ENCODE measurements around the gene TRIM29. TPM values are rescaled to one million over a fixed set of nuclear protein-coding genes. Genes with fewer than 3 reads are reported as not detected.

TRIM29 gene
- total and polyA plus RNA-seq, 7 experiments from 2014 or later = not detected

- H3K27me3 Mint-ChIP-seq = peaks cover 51 to 59% (median 53%) of the 10 kb centered on the region in 5 donors
- peaks cover 0 to 1% (median 0%) of the 10 kb centered on the region in 5 donors for H3K36me3 Mint-ChIP-seq
- ATAC-seq = peak; percentile 68
- no peaks in the 10 kb centered on the region for H3K9me3 Mint-ChIP-seq
- POLR2A ChIA-PET = no interaction called here
- H3K4me1 ChIP-seq (ENCODE audit: control insufficient read depth in 2 of 2, insufficient read depth in 2 of 2, low read length in 2 of 2) = no peaks in the 10 kb centered on the region
- DNase-seq = peak in 8 of 9 donors; percentile 23 to 50 (median 42)
- peak overlapping the region in 2 of 10 donors; percentile 12 to 34 for H3K4me3 Mint-ChIP-seq
- peaks cover 0 to 6% of the 10 kb centered on the region in 2 donors for H3K27me3 ChIP-seq (ENCODE audit: control insufficient read depth in 2 of 2, insufficient read depth in 2 of 2, low read length in 2 of 2)
- no peak overlapping the region for H3K4me3 ChIP-seq (ENCODE audit: low read length)
- no peaks in the 10 kb centered on the region for H3K9me3 ChIP-seq (ENCODE audit: control insufficient read depth in 2 of 3, low read length in 3 of 3)
- H3K4me1 Mint-ChIP-seq = peaks cover 0 to 11% (median 8%) of the 10 kb centered on the region in 7 donors
- no peaks in the 10 kb centered on the region for H3K36me3 ChIP-seq (ENCODE audit: control insufficient read depth in 2 of 3, insufficient read depth in 3 of 3, low read length in 3 of 3)
- H3K27ac Mint-ChIP-seq = no peak overlapping the region
- H3K27ac ChIP-seq (ENCODE audit: low read depth, low read length) = no peak overlapping the region
- intact Hi-C loops (cut with micrococcal nuclease) = loop anchor here (1.0 to 5.0 kb wide), 5 partner anchors 39 to 505 kb away; partner anchors contain the start of gene OAF (in 2 of the 2)
- CTCF ChIA-PET = interaction anchor here (1.8 kb wide), 1 partner anchor 58 kb away, joined by 11 read pairs; no protein-coding TSS in a partner anchor
Measured at GRCh38 chr11:120172054-120172911, 34.4 kb upstream of the TRIM29 start.

GRCh38 chr11:120170741-120171261, 32.9 kb upstream of the TRIM29 start:
- no peaks in the 10 kb centered on the region for H3K9me3 ChIP-seq (ENCODE audit: control insufficient read depth in 2 of 3, low read length in 3 of 3)
- H3K9me3 Mint-ChIP-seq = peaks cover 0 to 13% (median 2%) of the 10 kb centered on the region in 11 donors
- intact Hi-C loops (cut with micrococcal nuclease) = loop anchor here in 1 of 2 donors (5.0 kb wide), 1 partner anchor 42 kb away; the partner anchor contains the start of gene OAF
- peak overlapping the region in 4 of 10 donors; percentile 4 to 34 (median 20) for H3K4me3 Mint-ChIP-seq
- H3K27me3 Mint-ChIP-seq = peaks cover 62 to 71% (median 67%) of the 10 kb centered on the region in 5 donors
- peaks cover 0 to 10% (median 0%) of the 10 kb centered on the region in 5 donors for H3K36me3 Mint-ChIP-seq
- DNase-seq = no peak
- peaks cover 0 to 11% (median 8%) of the 10 kb centered on the region in 7 donors for H3K4me1 Mint-ChIP-seq
- peaks cover 0 to 6% of the 10 kb centered on the region in 2 donors for H3K27me3 ChIP-seq (ENCODE audit: control insufficient read depth in 2 of 2, insufficient read depth in 2 of 2, low read length in 2 of 2)
- POLR2A ChIA-PET = no interaction called here
- no peak overlapping the region for H3K4me3 ChIP-seq (ENCODE audit: low read length)
- no peaks in the 10 kb centered on the region for H3K36me3 ChIP-seq (ENCODE audit: control insufficient read depth in 2 of 3, insufficient read depth in 3 of 3, low read length in 3 of 3)
- CTCF ChIA-PET = interaction anchor here (1.0 to 1.8 kb wide), 2 partner anchors 59 to 62 kb away, joined by 3 to 11 read pairs; no protein-coding TSS in a partner anchor
- ATAC-seq = no peak
- no peak overlapping the region for H3K27ac ChIP-seq (ENCODE audit: low read depth, low read length)
- no peaks in the 10 kb centered on the region for H3K4me1 ChIP-seq (ENCODE audit: control insufficient read depth in 2 of 2, insufficient read depth in 2 of 2, low read length in 2 of 2)
- no peak overlapping the region for H3K27ac Mint-ChIP-seq

GRCh38 chr11:120169981-120170698, 32.2 kb upstream of the TRIM29 start:
- no peak overlapping the region for H3K4me3 ChIP-seq (ENCODE audit: low read length)
- H3K36me3 ChIP-seq (ENCODE audit: control insufficient read depth in 2 of 3, insufficient read depth in 3 of 3, low read length in 3 of 3) = no peaks in the 10 kb centered on the region
- DNase-seq (no peak), ATAC-seq (no peak)
- Mint-ChIP-seq H3K36me3 (peaks cover 0 to 12% (median 3%) of the 10 kb centered on the region in 5 donors), H3K27me3 (peaks cover 67 to 78% (median 68%) of the 10 kb centered on the region in 5 donors), H3K27ac (no peak overlapping the region), H3K9me3 (peaks cover 0 to 20% (median 8%) of the 10 kb centered on the region in 11 donors), H3K4me1 (peaks cover 0 to 11% (median 8%) of the 10 kb centered on the region in 7 donors), H3K4me3 (peak overlapping the region in 6 of 10 donors; percentile 4 to 45 (median 20))
- no peaks in the 10 kb centered on the region for H3K9me3 ChIP-seq (ENCODE audit: control insufficient read depth in 2 of 3, low read length in 3 of 3)
- POLR2A ChIA-PET = no interaction called here
- intact Hi-C loops (cut with micrococcal nuclease) = loop anchor here (1.0 to 5.0 kb wide), 2 partner anchors 42 to 528 kb away; partner anchors contain the start of gene OAF (in 1 of the 2)
- peaks cover 0 to 6% of the 10 kb centered on the region in 2 donors for H3K27me3 ChIP-seq (ENCODE audit: control insufficient read depth in 2 of 2, insufficient read depth in 2 of 2, low read length in 2 of 2)
- H3K4me1 ChIP-seq (ENCODE audit: control insufficient read depth in 2 of 2, insufficient read depth in 2 of 2, low read length in 2 of 2) = no peaks in the 10 kb centered on the region
- no peak overlapping the region for H3K27ac ChIP-seq (ENCODE audit: low read depth, low read length)
- CTCF ChIA-PET = interaction anchor here (1.0 to 1.8 kb wide), 3 partner anchors 9 to 63 kb away, joined by 3 to 11 read pairs (median 4); no protein-coding TSS in a partner anchor

DNA sequence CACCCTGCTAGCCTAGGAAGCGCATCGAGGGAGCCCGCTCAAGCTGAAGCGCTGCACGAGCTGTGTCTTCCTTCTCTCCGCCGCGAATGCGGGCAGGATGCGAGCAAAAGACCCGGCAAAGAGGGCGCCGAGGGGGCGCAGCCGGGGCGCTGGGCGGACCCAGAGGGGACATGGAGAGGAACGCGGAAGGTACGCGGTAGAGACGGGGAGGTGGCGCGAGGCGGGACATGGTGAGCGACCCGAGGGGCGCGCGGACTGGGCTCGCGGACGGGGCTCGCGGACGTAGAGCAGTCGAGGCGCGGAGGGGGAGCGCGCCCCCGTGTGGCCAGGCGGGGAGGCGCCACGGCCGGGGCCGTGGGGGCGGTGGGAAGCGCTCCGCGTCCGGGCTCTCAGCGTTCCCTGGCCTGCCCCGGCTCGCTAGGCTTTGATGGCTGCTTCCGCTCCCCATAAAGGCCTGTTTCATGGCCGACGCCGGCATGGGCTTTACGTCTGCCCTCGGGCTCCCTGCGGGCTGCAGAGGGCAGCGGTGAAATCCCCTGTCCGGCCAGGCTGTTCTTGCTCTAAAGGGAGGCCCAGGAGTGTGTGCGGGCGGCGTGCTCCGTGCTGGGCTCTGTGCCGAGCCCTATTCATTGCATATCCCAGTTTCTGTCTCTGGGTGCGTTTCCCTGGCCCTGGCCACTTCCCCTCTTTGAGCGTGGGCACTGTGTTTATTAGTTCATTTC, 31.2 kb upstream of the TRIM29 start:
- Histone ChIP-seq H3K4me1 (ENCODE audit: control insufficient read depth in 2 of 2, insufficient read depth in 2 of 2, low read length in 2 of 2) (no peaks in the 10 kb centered on the region), H3K27ac (ENCODE audit: low read depth, low read length) (no peak overlapping the region), H3K9me3 (ENCODE audit: control insufficient read depth in 2 of 3, low read length in 3 of 3) (no peaks in the 10 kb centered on the region), H3K4me3 (ENCODE audit: low read length) (peak overlapping the region; percentile 48), H3K27me3 (ENCODE audit: control insufficient read depth in 2 of 2, insufficient read depth in 2 of 2, low read length in 2 of 2) (peaks cover 0 to 6% of the 10 kb centered on the region in 2 donors), H3K36me3 (ENCODE audit: control insufficient read depth in 2 of 3, insufficient read depth in 3 of 3, low read length in 3 of 3) (no peaks in the 10 kb centered on the region)
- no peak overlapping the region for H3K27ac Mint-ChIP-seq
- peaks cover 0 to 11% (median 8%) of the 10 kb centered on the region in 7 donors for H3K4me1 Mint-ChIP-seq
- peak; percentile 87 for ATAC-seq
- peaks cover 70 to 88% (median 72%) of the 10 kb centered on the region in 5 donors for H3K27me3 Mint-ChIP-seq
- intact Hi-C loops (cut with micrococcal nuclease) = loop anchor here in 1 of 2 donors (1.0 kb wide), 1 partner anchor 527 kb away; no protein-coding TSS in a partner anchor
- peak; percentile 18 to 83 (median 50) for DNase-seq
- CTCF ChIA-PET = interaction anchor here (0.7 to 1.5 kb wide), 3 partner anchors 10 to 61 kb away, joined by 3 to 4 read pairs (median 4); no protein-coding TSS in a partner anchor
- H3K4me3 Mint-ChIP-seq = peak overlapping the region; percentile 65 to 82 (median 78)
- POLR2A ChIA-PET = no interaction called here
- H3K36me3 Mint-ChIP-seq = peaks cover 0 to 12% (median 7%) of the 10 kb centered on the region in 5 donors
- peaks cover 0 to 30% (median 17%) of the 10 kb centered on the region in 11 donors for H3K9me3 Mint-ChIP-seq

DNA sequence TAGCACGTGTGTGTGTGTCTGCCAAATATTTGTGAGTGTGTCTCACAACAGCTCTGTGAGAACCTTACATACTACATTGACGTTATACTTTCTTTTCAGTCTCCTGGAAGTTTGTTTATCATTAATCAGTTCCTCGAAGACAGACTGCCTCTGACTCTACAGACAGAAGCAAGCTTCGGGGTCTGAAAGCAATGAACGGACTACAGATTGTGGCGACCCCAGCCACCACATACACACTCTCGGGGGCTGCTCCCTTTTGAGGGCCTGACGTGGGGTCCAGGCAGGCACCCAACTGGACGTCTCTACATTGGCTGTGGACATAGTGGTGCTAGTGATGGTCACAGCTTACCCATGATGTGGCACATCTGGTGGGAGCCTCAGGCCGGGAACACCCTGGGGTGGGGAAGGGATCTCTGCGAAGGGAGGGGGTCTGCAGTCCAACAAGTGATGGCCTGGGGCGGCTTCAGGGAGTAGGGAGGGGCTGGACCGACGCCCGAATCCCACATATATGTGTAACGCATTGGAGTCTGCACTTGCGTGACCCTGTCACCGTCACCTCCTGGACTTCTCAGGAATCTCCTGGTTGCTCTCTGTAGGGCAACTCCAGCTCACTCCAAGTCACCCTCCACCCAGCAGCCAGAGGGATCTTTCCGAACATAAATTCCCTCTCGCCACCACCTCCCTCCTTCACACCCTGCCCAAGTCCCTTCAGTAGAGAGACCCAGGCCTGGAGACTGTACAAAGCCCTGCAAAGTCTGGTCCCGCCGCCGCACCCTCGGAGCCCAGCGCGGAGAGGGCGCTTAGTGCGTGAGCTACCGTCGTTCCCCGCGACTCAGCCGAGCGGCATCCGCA, 30.4 kb upstream of the TRIM29 start:
- H3K27me3 Mint-ChIP-seq = peaks cover 75 to 85% (median 76%) of the 10 kb centered on the region in 5 donors
- Histone ChIP-seq H3K36me3 (ENCODE audit: control insufficient read depth in 2 of 3, insufficient read depth in 3 of 3, low read length in 3 of 3) (no peaks in the 10 kb centered on the region), H3K4me3 (ENCODE audit: low read length) (peak overlapping the region; percentile 48), H3K27me3 (ENCODE audit: control insufficient read depth in 2 of 2, insufficient read depth in 2 of 2, low read length in 2 of 2) (peaks cover 0 to 6% of the 10 kb centered on the region in 2 donors), H3K27ac (ENCODE audit: low read depth, low read length) (no peak overlapping the region), H3K9me3 (ENCODE audit: control insufficient read depth in 2 of 3, low read length in 3 of 3) (no peaks in the 10 kb centered on the region), H3K4me1 (ENCODE audit: control insufficient read depth in 2 of 2, insufficient read depth in 2 of 2, low read length in 2 of 2) (no peaks in the 10 kb centered on the region)
- no peak for ATAC-seq
- intact Hi-C loops (cut with micrococcal nuclease) = no loop called here
- no peak overlapping the region for H3K27ac Mint-ChIP-seq
- H3K36me3 Mint-ChIP-seq = peaks cover 0 to 12% (median 7%) of the 10 kb centered on the region in 5 donors
- DNase-seq = no peak
- POLR2A ChIA-PET = no interaction called here
- H3K4me3 Mint-ChIP-seq = peak overlapping the region; percentile 65 to 82 (median 78)
- CTCF ChIA-PET = interaction anchor here (0.7 to 1.5 kb wide), 3 partner anchors 10 to 62 kb away, joined by 3 to 4 read pairs (median 4); no protein-coding TSS in a partner anchor
- peaks cover 0 to 11% (median 8%) of the 10 kb centered on the region in 7 donors for H3K4me1 Mint-ChIP-seq
- H3K9me3 Mint-ChIP-seq = peaks cover 0 to 30% (median 17%) of the 10 kb centered on the region in 11 donors

Measured in naive thymus-derived CD4-positive, alpha-beta T cell (primary cell).